ENCODE measurements around the gene KRTAP10-4. TPM values are rescaled to one million over a fixed set of nuclear protein-coding genes. Genes with fewer than 3 reads are reported as not detected.

Gene KRTAP10-4
- total RNA-seq, 4 donors from 2014 or later, result not detected

- H3K4me1 ChIP-seq, result no peaks in the 10 kb centered on the region
- no peaks in the 10 kb centered on the region for H3K9me3 ChIP-seq
- DNase-seq (ENCODE audit: low spot score in 2 of 2), result no peak
- H3K27me3 ChIP-seq, result no peaks in the 10 kb centered on the region
- TF ChIP-seq EP300 (IDR thresholded peaks at IDR 0.05) (no peak), POLR2A (IDR thresholded peaks at IDR 0.05) (no peak), CTCF (IDR thresholded peaks at IDR 0.05) (no peak)
- no peak overlapping the region for H3K4me3 ChIP-seq
- H3K27ac ChIP-seq, result no peak overlapping the region
- no peaks in the 10 kb centered on the region for H3K36me3 ChIP-seq
- WGBS, 2 donors, result 83 to 85% methylated on average over 7 of the region's 7 CpGs
Observed at GRCh38 chr21:44530221-44530902, 43.2 kb upstream of the KRTAP10-4 start.

GRCh38 chr21:44530903-44531605 is 42.5 kb upstream of the KRTAP10-4 start:
- H3K36me3 ChIP-seq, result no peaks in the 10 kb centered on the region
- no peak for DNase-seq (ENCODE audit: low spot score in 2 of 2)
- H3K4me1 ChIP-seq, result no peaks in the 10 kb centered on the region
- H3K9me3 ChIP-seq, result no peaks in the 10 kb centered on the region
- no peak overlapping the region for H3K27ac ChIP-seq
- TF ChIP-seq POLR2A (IDR thresholded peaks at IDR 0.05), result no peak
- TF ChIP-seq EP300 (IDR thresholded peaks at IDR 0.05), result no peak
- no peak for TF ChIP-seq CTCF (IDR thresholded peaks at IDR 0.05)
- 86% methylated on average over 19 to 22 of the region's 23 CpGs for WGBS, 2 donors
- H3K27me3 ChIP-seq, result no peaks in the 10 kb centered on the region
- no peak overlapping the region for H3K4me3 ChIP-seq

- H3K9me3 ChIP-seq, result no peaks in the 10 kb centered on the region
- H3K36me3 ChIP-seq, result no peaks in the 10 kb centered on the region
- WGBS, 2 donors, result 73 to 76% methylated on average over 30 of the region's 30 CpGs
- no peaks in the 10 kb centered on the region for H3K4me1 ChIP-seq
- H3K27me3 ChIP-seq, result no peaks in the 10 kb centered on the region
- H3K4me3 ChIP-seq, result no peak overlapping the region
- no peak overlapping the region for H3K27ac ChIP-seq
- DNase-seq (ENCODE audit: low spot score in 2 of 2), result no peak
- TF ChIP-seq POLR2A (IDR thresholded peaks at IDR 0.05), result no peak
Observed at GRCh38 chr21:44531606-44532564, 41.6 kb upstream of the KRTAP10-4 start.

GRCh38 chr21:44532712-44533111 is 40.8 kb upstream of the KRTAP10-4 start:
- Histone ChIP-seq H3K27me3 (no peaks in the 10 kb centered on the region), H3K27ac (no peak overlapping the region), H3K4me3 (no peak overlapping the region), H3K4me1 (no peaks in the 10 kb centered on the region), H3K36me3 (no peaks in the 10 kb centered on the region), H3K9me3 (peaks cover 0 to 2% (median 0%) of the 10 kb centered on the region in 4 donors)
- 75 to 77% methylated on average over 16 of the region's 16 CpGs for WGBS, 2 donors
- TF ChIP-seq CTCF (IDR thresholded peaks at IDR 0.05) (no peak), EP300 (IDR thresholded peaks at IDR 0.05) (no peak), POLR2A (IDR thresholded peaks at IDR 0.05) (no peak)
- DNase-seq (ENCODE audit: low spot score in 2 of 2), result no peak

GRCh38 chr21:44533121-44533890 is 40.2 kb upstream of the KRTAP10-4 start:
- Histone ChIP-seq H3K27me3 (no peaks in the 10 kb centered on the region), H3K36me3 (no peaks in the 10 kb centered on the region), H3K4me1 (no peaks in the 10 kb centered on the region), H3K9me3 (peaks cover 0 to 5% (median 0%) of the 10 kb centered on the region in 4 donors), H3K27ac (no peak overlapping the region), H3K4me3 (no peak overlapping the region)
- TF ChIP-seq POLR2A (IDR thresholded peaks at IDR 0.05) (no peak), CTCF (IDR thresholded peaks at IDR 0.05) (no peak), EP300 (IDR thresholded peaks at IDR 0.05) (no peak)
- 91 to 92% methylated on average over 25 to 37 of the region's 37 CpGs for WGBS, 2 donors
- DNase-seq (ENCODE audit: low spot score in 2 of 2), result no peak
